ENCODE data around the gene ACKR1.

ACKR1 gene

GRCh38 chr1:159223004-159223403, 18.3 kb downstream of the ACKR1 start:
- FAIRE-seq: no peak

GRCh38 chr1:159228554-159228953, 23.9 kb downstream of the ACKR1 start:
- no peak for FAIRE-seq

GRCh38 chr1:159229260-159229885, 24.7 kb downstream of the ACKR1 start:
- FAIRE-seq: no peak

- no peak for FAIRE-seq
These were observed 25.2 kb downstream of the ACKR1 start for GRCh38 chr1:159229896-159230295.

GRCh38 chr1:159239551-159240220, 35.0 kb downstream of the ACKR1 start:
- no peak for FAIRE-seq

- no peak for FAIRE-seq
These were observed 42.6 kb downstream of the ACKR1 start for GRCh38 chr1:159247266-159247665.

GRCh38 chr1:159248311-159248710, 43.6 kb downstream of the ACKR1 start:
- FAIRE-seq: no peak

GRCh38 chr1:159250638-159251216, 46.1 kb downstream of the ACKR1 start:
- no peak for FAIRE-seq

Data from TTC549 (cell line).